HepG2 (cell line): ENCODE results near the gene TRIM10. TPM values are rescaled to one million over a fixed set of nuclear protein-coding genes. Genes with fewer than 3 reads are reported as not detected.
A peak's percentile ranks its signal among the peaks of the same experiment; 100 is the strongest.

Experiments
- EED ChIP-seq: sonication (generic); formaldehyde crosslinking; IDR thresholded peaks from 2 replicates; pipeline ENCODE4 v1.5.0; 2020; ENCODE audit warnings: mild to moderate bottlenecking, missing genetic modification reagents
- FOSL2 ChIP-seq: sonication (generic); formaldehyde crosslinking; IDR thresholded peaks from 2 replicates; pipeline ENCODE4 v1.4.0; 2020; ENCODE audit warnings: missing genetic modification reagents
- KDM5A ChIP-seq: fragments of 200-600 bp; sonication (generic); IDR thresholded peaks from 2 replicates; pipeline ENCODE4 v1.7.0; 2018; ENCODE audit warnings: antibody characterized with exemption, mild to moderate bottlenecking, low read length, borderline replicate concordance
- SAP130 ChIP-seq: IDR thresholded peaks from 2 replicates; pipeline ENCODE4 v1.6.1; 2016; ENCODE audit warnings: low read depth
- SIX1 ChIP-seq: sonication (generic); formaldehyde crosslinking; IDR thresholded peaks from 2 replicates; pipeline ENCODE4 v1.4.0; 2020; ENCODE audit warnings: missing genetic modification reagents, borderline replicate concordance
- TMF1 ChIP-seq: sonication (generic); formaldehyde crosslinking; IDR thresholded peaks from 2 replicates; pipeline ENCODE4 v1.8.1; 2022; ENCODE audit warnings: low read depth, missing genetic modification reagents
- XRCC5 ChIP-seq: fragments of 200-400 bp; formaldehyde crosslinking; optimal IDR thresholded peaks from 2 replicates; pipeline ENCODE3; 2017; ENCODE audit warnings: mild to moderate bottlenecking, low read length
- YEATS4 ChIP-seq: sonication (generic); formaldehyde crosslinking; IDR thresholded peaks from 2 replicates; pipeline ENCODE4 v1.4.0; 2020; ENCODE audit warnings: missing genetic modification reagents, borderline replicate concordance
- ZNF292 ChIP-seq: sonication (generic); formaldehyde crosslinking; IDR thresholded peaks from 2 replicates; pipeline ENCODE4 v1.8.1; 2022; ENCODE audit warnings: mild to moderate bottlenecking, low read depth, missing genetic modification reagents, borderline replicate concordance
- ZNF652 ChIP-seq: IDR thresholded peaks from 2 replicates; pipeline ENCODE4 v1.6.1; 2016; ENCODE audit warnings: low read depth, borderline replicate concordance
- ZNF780A ChIP-seq: sonication (generic); formaldehyde crosslinking; IDR thresholded peaks from 2 replicates; pipeline ENCODE4 v1.8.0; 2022; ENCODE audit warnings: mild to moderate bottlenecking, missing genetic modification reagents, moderate library complexity
- ZNF788 ChIP-seq: sonication (generic); formaldehyde crosslinking; IDR thresholded peaks from 2 replicates; pipeline ENCODE4 v1.5.0; 2020; ENCODE audit warnings: mild to moderate bottlenecking, missing genetic modification reagents, borderline replicate concordance
- polyA plus RNA-seq, 8 experiments: library from polyadenylated mRNA; depleted of rRNA in 3 of 8; stranded (reverse) in 7 of 8; unstranded in 1 of 8; fragments of >200 nt; fragmentation: Illumina TruSeq in 4 of 8; extraction: Trizol in 4 of 8; gene quantifications; 2 replicates each; pipeline versions ENCODE4 v1.2.1 to v1.2.3, GENCODE V29; 2011 to 2016; ENCODE audit warnings: low read depth in 4 of 8, missing spikeins in 1 of 8, mixed read lengths in 1 of 8; ENCODE audit not compliant: insufficient read depth in 1 of 8
- total RNA-seq, 5 experiments: library from RNA; depleted of rRNA; stranded (reverse); fragments of >200 nt; fragmentation: Illumina TruSeq; extraction: Trizol; gene quantifications; 2 replicates each; pipeline ENCODE4 v1.2.3, GENCODE V29; 2016; ENCODE audit warnings: low read depth in 1 of 5
- TF ChIP-seq, protein P1 (sequence below): sonication (generic); formaldehyde crosslinking; IDR thresholded peaks from 2 replicates; pipeline ENCODE4 v1.8.1; 2022; ENCODE audit warnings: low read depth, mild to moderate bottlenecking, missing genetic modification reagents
- TF ChIP-seq, protein P2 (sequence below): sonication (generic); IDR thresholded peaks from 2 replicates; pipeline ENCODE4 v1.6.1; 2016; ENCODE audit warnings: low read depth, borderline replicate concordance
- TF ChIP-seq, protein P3 (sequence below): sonication (generic); formaldehyde crosslinking; IDR thresholded peaks from 2 replicates; pipeline ENCODE4 v1.4.0; 2020; ENCODE audit warnings: missing genetic modification reagents, borderline replicate concordance
- TF ChIP-seq, protein P4 (sequence below): sonication (generic); formaldehyde crosslinking; IDR thresholded peaks from 2 replicates; pipeline ENCODE4 v1.8.1; 2023; ENCODE audit warnings: mild to moderate bottlenecking, inconsistent platforms, moderate library complexity, missing genetic modification reagents, borderline replicate concordance
- TF ChIP-seq, protein P5 (sequence below): sonication (generic); formaldehyde crosslinking; IDR thresholded peaks from 2 replicates; pipeline ENCODE4 v1.4.0; 2020; ENCODE audit warnings: missing genetic modification reagents, mild to moderate bottlenecking, borderline replicate concordance

TRIM10 gene
- total and polyA plus RNA-seq, 2 of the 13 experiments (the other 11 are each of a cell fraction or from before 2014, with no cell fraction given) = 4.1 to 6.8 TPM

DNA sequence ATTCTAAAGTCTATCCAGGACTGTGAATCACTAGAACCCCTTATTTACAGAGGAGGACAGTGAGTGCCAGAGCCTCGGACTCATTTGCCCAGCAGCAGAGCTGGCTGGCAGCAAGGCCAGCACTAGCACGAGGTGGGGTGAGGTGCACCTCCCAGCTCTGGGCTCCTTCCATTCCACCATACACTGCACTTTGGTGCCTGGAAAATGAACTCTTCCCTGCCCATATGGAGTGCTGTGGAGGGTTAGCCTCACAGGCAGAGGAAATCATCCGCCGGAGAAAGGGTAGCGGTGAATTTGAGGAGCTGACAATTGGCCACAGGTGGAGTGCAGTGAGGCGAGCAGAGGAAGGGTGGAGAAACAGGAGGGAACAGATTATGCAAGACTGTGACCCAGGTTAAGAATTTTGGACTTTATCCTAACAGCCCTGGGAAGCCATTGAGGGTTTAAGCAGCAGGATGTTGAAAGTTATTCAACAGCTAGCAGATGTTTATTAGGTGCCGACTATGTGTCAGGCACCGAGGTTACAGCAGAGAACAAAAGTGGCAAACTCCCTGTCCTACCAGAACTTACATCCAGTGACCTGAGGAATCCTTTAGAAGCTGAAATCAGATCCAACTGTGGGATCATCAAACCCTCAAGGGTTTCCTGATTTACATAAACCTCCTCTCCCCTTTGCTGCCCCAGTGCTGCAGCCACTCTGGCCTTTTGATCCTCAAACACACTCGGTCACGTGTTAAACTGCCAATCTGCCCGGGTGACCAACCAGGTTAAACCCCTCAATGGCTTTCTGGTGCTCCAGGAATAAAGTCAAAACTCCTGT is 46.0 kb upstream of the TRIM10 start (continued):
- TF ChIP-seq, protein P1, sequence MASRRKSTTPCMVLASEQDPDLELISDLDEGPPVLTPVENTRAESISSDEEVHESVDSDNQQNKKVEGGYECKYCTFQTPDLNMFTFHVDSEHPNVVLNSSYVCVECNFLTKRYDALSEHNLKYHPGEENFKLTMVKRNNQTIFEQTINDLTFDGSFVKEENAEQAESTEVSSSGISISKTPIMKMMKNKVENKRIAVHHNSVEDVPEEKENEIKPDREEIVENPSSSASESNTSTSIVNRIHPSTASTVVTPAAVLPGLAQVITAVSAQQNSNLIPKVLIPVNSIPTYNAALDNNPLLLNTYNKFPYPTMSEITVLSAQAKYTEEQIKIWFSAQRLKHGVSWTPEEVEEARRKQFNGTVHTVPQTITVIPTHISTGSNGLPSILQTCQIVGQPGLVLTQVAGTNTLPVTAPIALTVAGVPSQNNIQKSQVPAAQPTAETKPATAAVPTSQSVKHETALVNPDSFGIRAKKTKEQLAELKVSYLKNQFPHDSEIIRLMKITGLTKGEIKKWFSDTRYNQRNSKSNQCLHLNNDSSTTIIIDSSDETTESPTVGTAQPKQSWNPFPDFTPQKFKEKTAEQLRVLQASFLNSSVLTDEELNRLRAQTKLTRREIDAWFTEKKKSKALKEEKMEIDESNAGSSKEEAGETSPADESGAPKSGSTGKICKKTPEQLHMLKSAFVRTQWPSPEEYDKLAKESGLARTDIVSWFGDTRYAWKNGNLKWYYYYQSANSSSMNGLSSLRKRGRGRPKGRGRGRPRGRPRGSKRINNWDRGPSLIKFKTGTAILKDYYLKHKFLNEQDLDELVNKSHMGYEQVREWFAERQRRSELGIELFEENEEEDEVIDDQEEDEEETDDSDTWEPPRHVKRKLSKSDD (CRISPR knock-in tag) = no peak
- TF ChIP-seq ZNF652 (CRISPR knock-in tag) = no peak
- TF ChIP-seq SAP130 (CRISPR knock-in tag) = peak; percentile 88
- TF ChIP-seq XRCC5 = peak; percentile 29
- TF ChIP-seq SIX1 (CRISPR knock-in tag) = peak; percentile 61
- peak; percentile 67 for TF ChIP-seq FOSL2
- peak; percentile 91; the same call in 1 of the 2 replicates for TF ChIP-seq TMF1
- peak; percentile 67 for TF ChIP-seq YEATS4 (CRISPR knock-in tag)
- peak; percentile 87; the same call in 1 of the 2 replicates for TF ChIP-seq ZNF780A (CRISPR knock-in tag)
- TF ChIP-seq, protein P2, sequence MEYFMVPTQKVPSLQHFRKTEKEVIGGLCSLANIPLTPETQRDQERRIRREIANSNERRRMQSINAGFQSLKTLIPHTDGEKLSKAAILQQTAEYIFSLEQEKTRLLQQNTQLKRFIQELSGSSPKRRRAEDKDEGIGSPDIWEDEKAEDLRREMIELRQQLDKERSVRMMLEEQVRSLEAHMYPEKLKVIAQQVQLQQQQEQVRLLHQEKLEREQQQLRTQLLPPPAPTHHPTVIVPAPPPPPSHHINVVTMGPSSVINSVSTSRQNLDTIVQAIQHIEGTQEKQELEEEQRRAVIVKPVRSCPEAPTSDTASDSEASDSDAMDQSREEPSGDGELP = peak; percentile 81
- TF ChIP-seq, protein P3, sequence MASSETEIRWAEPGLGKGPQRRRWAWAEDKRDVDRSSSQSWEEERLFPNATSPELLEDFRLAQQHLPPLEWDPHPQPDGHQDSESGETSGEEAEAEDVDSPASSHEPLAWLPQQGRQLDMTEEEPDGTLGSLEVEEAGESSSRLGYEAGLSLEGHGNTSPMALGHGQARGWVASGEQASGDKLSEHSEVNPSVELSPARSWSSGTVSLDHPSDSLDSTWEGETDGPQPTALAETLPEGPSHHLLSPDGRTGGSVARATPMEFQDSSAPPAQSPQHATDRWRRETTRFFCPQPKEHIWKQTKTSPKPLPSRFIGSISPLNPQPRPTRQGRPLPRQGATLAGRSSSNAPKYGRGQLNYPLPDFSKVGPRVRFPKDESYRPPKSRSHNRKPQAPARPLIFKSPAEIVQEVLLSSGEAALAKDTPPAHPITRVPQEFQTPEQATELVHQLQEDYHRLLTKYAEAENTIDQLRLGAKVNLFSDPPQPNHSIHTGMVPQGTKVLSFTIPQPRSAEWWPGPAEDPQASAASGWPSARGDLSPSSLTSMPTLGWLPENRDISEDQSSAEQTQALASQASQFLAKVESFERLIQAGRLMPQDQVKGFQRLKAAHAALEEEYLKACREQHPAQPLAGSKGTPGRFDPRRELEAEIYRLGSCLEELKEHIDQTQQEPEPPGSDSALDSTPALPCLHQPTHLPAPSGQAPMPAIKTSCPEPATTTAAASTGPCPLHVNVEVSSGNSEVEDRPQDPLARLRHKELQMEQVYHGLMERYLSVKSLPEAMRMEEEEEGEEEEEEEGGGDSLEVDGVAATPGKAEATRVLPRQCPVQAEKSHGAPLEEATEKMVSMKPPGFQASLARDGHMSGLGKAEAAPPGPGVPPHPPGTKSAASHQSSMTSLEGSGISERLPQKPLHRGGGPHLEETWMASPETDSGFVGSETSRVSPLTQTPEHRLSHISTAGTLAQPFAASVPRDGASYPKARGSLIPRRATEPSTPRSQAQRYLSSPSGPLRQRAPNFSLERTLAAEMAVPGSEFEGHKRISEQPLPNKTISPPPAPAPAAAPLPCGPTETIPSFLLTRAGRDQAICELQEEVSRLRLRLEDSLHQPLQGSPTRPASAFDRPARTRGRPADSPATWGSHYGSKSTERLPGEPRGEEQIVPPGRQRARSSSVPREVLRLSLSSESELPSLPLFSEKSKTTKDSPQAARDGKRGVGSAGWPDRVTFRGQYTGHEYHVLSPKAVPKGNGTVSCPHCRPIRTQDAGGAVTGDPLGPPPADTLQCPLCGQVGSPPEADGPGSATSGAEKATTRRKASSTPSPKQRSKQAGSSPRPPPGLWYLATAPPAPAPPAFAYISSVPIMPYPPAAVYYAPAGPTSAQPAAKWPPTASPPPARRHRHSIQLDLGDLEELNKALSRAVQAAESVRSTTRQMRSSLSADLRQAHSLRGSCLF (CRISPR knock-in tag) = no peak
- TF ChIP-seq, protein P4, sequence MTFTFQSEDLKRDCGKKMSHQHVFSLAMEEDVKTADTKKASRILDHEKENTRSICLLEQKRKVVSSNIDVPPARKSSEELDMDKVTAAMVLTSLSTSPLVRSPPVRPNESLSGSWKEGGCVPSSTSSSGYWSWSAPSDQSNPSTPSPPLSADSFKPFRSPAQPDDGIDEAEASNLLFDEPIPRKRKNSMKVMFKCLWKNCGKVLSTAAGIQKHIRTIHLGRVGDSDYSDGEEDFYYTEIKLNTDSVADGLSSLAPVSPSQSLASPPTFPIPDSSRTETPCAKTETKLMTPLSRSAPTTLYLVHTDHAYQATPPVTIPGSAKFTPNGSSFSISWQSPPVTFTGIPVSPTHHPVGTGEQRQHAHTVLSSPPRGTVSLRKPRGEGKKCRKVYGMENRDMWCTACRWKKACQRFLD (CRISPR knock-in tag) = peak; percentile 72; the same call in 1 of the 2 replicates
- TF ChIP-seq KDM5A = no peak
- TF ChIP-seq EED (CRISPR knock-in tag) = no peak
- peak; percentile 67; the same call in 1 of the 2 replicates for TF ChIP-seq ZNF788 (CRISPR knock-in tag)
- peak; percentile 96 for TF ChIP-seq ZNF292
- TF ChIP-seq, protein P5, sequence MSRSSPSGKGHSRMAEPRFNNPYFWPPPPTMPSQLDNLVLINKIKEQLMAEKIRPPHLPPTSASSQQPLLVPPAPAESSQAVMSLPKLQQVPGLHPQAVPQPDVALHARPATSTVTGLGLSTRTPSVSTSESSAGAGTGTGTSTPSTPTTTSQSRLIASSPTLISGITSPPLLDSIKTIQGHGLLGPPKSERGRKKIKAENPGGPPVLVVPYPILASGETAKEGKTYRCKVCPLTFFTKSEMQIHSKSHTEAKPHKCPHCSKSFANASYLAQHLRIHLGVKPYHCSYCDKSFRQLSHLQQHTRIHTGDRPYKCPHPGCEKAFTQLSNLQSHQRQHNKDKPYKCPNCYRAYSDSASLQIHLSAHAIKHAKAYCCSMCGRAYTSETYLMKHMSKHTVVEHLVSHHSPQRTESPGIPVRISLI (CRISPR knock-in tag) = 0 out of 2 replicates have a peak, but pooled peaks have one; percentile 47
